GM18508 (cell line): ENCODE data around the gene CD226.
"Not testable (repeated sequence)": the region's sequence is repeated elsewhere in the genome, so short reads cannot be mapped to it uniquely, and the experiment has no call there.

Experiments used
- ATAC-seq: cut with Tn5 transposase; IDR thresholded peaks from one replicate; pipeline ENCODE4 v1.9.1; 2021; ENCODE audit warnings: moderate number of reproducible peaks; ENCODE audit not compliant: insufficient read depth, unreplicated experiment

The CD226 gene

GRCh38 chr18:69879051-69879450 lies 68.6 kb downstream of the CD226 start:
- not testable (repeated sequence) for ATAC-seq

- no peak for ATAC-seq
These were observed 69.3 kb downstream of the CD226 start for GRCh38 chr18:69878213-69878933.

- ATAC-seq, result no peak
These were observed 71.2 kb downstream of the CD226 start for GRCh38 chr18:69876490-69876889.

GRCh38 chr18:69874058-69874457 lies 73.6 kb downstream of the CD226 start:
- no peak for ATAC-seq

GRCh38 chr18:69872661-69873060 lies 75.0 kb downstream of the CD226 start:
- no peak for ATAC-seq

- ATAC-seq, result no peak
These were observed 76.3 kb downstream of the CD226 start for GRCh38 chr18:69871363-69871762.

GRCh38 chr18:69870736-69871135 lies 76.9 kb downstream of the CD226 start:
- no peak for ATAC-seq

- ATAC-seq, result no peak
These were observed 81.5 kb downstream of the CD226 start for GRCh38 chr18:69866212-69866611.

- no peak for ATAC-seq
These were observed 81.9 kb downstream of the CD226 start for GRCh38 chr18:69865776-69866175.

- peak; percentile 80 for ATAC-seq
These were observed 82.9 kb downstream of the CD226 start for GRCh38 chr18:69864802-69865201.

GRCh38 chr18:69858897-69859296 lies 88.8 kb downstream of the CD226 start:
- no peak for ATAC-seq

GRCh38 chr18:69854455-69854854 lies 93.2 kb downstream of the CD226 start:
- no peak for ATAC-seq

GRCh38 chr18:69853051-69853450 lies 94.6 kb downstream of the CD226 start:
- no peak for ATAC-seq

GRCh38 chr18:69845593-69846506 lies 101.8 kb downstream of the CD226 start:
- no peak for ATAC-seq

GRCh38 chr18:69844656-69845055 lies 103.0 kb downstream of the CD226 start:
- no peak for ATAC-seq

- ATAC-seq, result no peak
These were observed 104.7 kb downstream of the CD226 start for GRCh38 chr18:69843015-69843414.

- ATAC-seq, result no peak
These were observed 106.6 kb downstream of the CD226 start for GRCh38 chr18:69841117-69841516.

GRCh38 chr18:69840445-69840844 lies 107.2 kb downstream of the CD226 start:
- ATAC-seq, result no peak

GRCh38 chr18:69840001-69840400 lies 107.7 kb downstream of the CD226 start:
- no peak for ATAC-seq

GRCh38 chr18:69839497-69839896 lies 108.2 kb downstream of the CD226 start:
- ATAC-seq, result no peak

- ATAC-seq, result no peak
These were observed 108.9 kb downstream of the CD226 start for GRCh38 chr18:69838620-69839411.
